HT-29 (cell line): ENCODE data around the gene KLHDC3. TPM values are rescaled to one million over a fixed set of nuclear protein-coding genes. Genes with fewer than 3 reads are reported as not detected.
"Not testable (repeated sequence)": the region's sequence is repeated elsewhere in the genome, so short reads cannot be mapped to it uniquely, and the experiment has no call there.

Experiments
- DNase-seq: peaks from one replicate; pipeline ENCODE4 v3.0.0-alpha.2; 2015; ENCODE audit warnings: low spot score
- total RNA-seq: library from RNA; depleted of rRNA; stranded (reverse); fragments of >200 nt; shearing (Covaris generic); gene quantifications from 2 replicates; pipeline ENCODE4 v1.2.3, GENCODE V29; 2014

The KLHDC3 gene
- total RNA-seq, 1 experiment from 2014 or later = 126 TPM

GRCh38 chr6:43026365-43026764 is 12.3 kb downstream of the KLHDC3 start:
- no peak for DNase-seq

GRCh38 chr6:43029120-43029519 is 15.1 kb downstream of the KLHDC3 start:
- no peak for DNase-seq

- no peak for DNase-seq
Measured at GRCh38 chr6:43032326-43032725, 18.3 kb downstream of the KLHDC3 start.

- DNase-seq = no peak
Measured at GRCh38 chr6:43033496-43034189, 19.6 kb downstream of the KLHDC3 start.

GRCh38 chr6:43034190-43034525 is 20.1 kb downstream of the KLHDC3 start:
- DNase-seq = no peak

GRCh38 chr6:43035495-43036194 is 21.6 kb downstream of the KLHDC3 start:
- DNase-seq = no peak

GRCh38 chr6:43036712-43037111 is 22.7 kb downstream of the KLHDC3 start:
- no peak for DNase-seq

- no peak for DNase-seq
Measured at GRCh38 chr6:43037197-43037596, 23.1 kb downstream of the KLHDC3 start.

GRCh38 chr6:43037706-43038105 is 23.7 kb downstream of the KLHDC3 start:
- no peak for DNase-seq

- no peak for DNase-seq
Measured at GRCh38 chr6:43038727-43039126, 24.7 kb downstream of the KLHDC3 start.

GRCh38 chr6:43040542-43041257 is 26.7 kb downstream of the KLHDC3 start:
- no peak for DNase-seq

GRCh38 chr6:43041475-43041874 is 27.4 kb downstream of the KLHDC3 start:
- not testable (repeated sequence) for DNase-seq

GRCh38 chr6:43043310-43043709 is 29.3 kb downstream of the KLHDC3 start:
- DNase-seq = no peak

GRCh38 chr6:43045371-43045930 is 31.4 kb downstream of the KLHDC3 start:
- DNase-seq = no peak

GRCh38 chr6:43047998-43048397 is 33.9 kb downstream of the KLHDC3 start:
- DNase-seq = no peak

- DNase-seq = no peak
Measured at GRCh38 chr6:43050981-43051380, 36.9 kb downstream of the KLHDC3 start.

GRCh38 chr6:43052225-43052841 is 38.3 kb downstream of the KLHDC3 start:
- DNase-seq = no peak

- peak; percentile 27 for DNase-seq
Measured at GRCh38 chr6:43052842-43053544, 38.9 kb downstream of the KLHDC3 start.

GRCh38 chr6:43053545-43054205 is 39.6 kb downstream of the KLHDC3 start, which contains the start of gene CUL7:
CUL7 (minus strand) TSS chr6:43053851; CDS start chr6:43052788, 1,063 bp downstream.
- peak; percentile 96 for DNase-seq

GRCh38 chr6:43054206-43054943 is 40.3 kb downstream of the KLHDC3 start:
- DNase-seq = no peak
